Endodermal cell (in vitro differentiated cells): ENCODE results near the gene DAPP1. TPM values are rescaled to one million over a fixed set of nuclear protein-coding genes. Genes with fewer than 3 reads are reported as not detected.

Experiments used
- DNase-seq: peaks from one replicate; pipeline ENCODE4 v3.0.0-alpha.2; 2017
- H3K27ac ChIP-seq: 2 replicates; pipeline ENCODE4 v1.5.1; 2013; ENCODE audit warnings: mild to moderate bottlenecking, low read depth, low read length, moderate library complexity
- H3K27me3 ChIP-seq: 2 replicates; pipeline ENCODE4 v1.6.1; 2013; ENCODE audit warnings: mild to moderate bottlenecking, low read length, moderate library complexity; ENCODE audit not compliant: insufficient read depth, control insufficient read depth, poor library complexity, severe bottlenecking
- H3K36me3 ChIP-seq: 2 replicates; pipeline ENCODE4 v1.7.0; 2013; ENCODE audit warnings: mild to moderate bottlenecking, low read length, moderate library complexity; ENCODE audit not compliant: control insufficient read depth, insufficient read depth
- H3K4me1 ChIP-seq: one replicate; pipeline ENCODE4 v1.7.0; 2013; ENCODE audit warnings: low read length; ENCODE audit not compliant: control insufficient read depth, insufficient read depth
- H3K4me3 ChIP-seq: 2 replicates; pipeline ENCODE4 v1.5.1; 2013; ENCODE audit warnings: mild to moderate bottlenecking, low read length, moderate library complexity
- H3K9ac ChIP-seq: 2 replicates; pipeline ENCODE4 v1.6.1; 2013; ENCODE audit warnings: mild to moderate bottlenecking, low read length, moderate library complexity; ENCODE audit not compliant: poor library complexity, severe bottlenecking; ENCODE audit errors: extremely low read depth
- H3K9me3 ChIP-seq: 2 replicates; pipeline ENCODE4 v1.6.1; 2013; ENCODE audit warnings: mild to moderate bottlenecking, low read length, moderate library complexity; ENCODE audit not compliant: control insufficient read depth
- H3K27ac Mint-ChIP-seq: 2 replicates; pipeline ENCODE4 v1.8.0; 2020; ENCODE audit warnings: mixed read lengths
- H3K27me3 Mint-ChIP-seq: 2 replicates; pipeline ENCODE4 v1.8.0; 2021; ENCODE audit warnings: mild to moderate bottlenecking, mixed read lengths; ENCODE audit not compliant: insufficient read depth
- H3K36me3 Mint-ChIP-seq: 2 replicates; pipeline ENCODE4 v1.8.0; 2020; ENCODE audit warnings: low read depth, mixed read lengths
- H3K4me1 Mint-ChIP-seq: 2 replicates; pipeline ENCODE4 v1.8.0; 2020; ENCODE audit warnings: mixed read lengths
- H3K4me3 Mint-ChIP-seq: 2 replicates; pipeline ENCODE4 v1.8.0; 2020; ENCODE audit warnings: mild to moderate bottlenecking, moderate library complexity, mixed read lengths
- H3K9me3 Mint-ChIP-seq: 2 replicates; pipeline ENCODE4 v1.8.0; 2020; ENCODE audit warnings: mild to moderate bottlenecking, mixed read lengths
- CTCF ChIP-seq: fragments of 200-600 bp; sonication (generic); conservative IDR thresholded peaks from 2 replicates; pipeline ENCODE4 v1.5.0; 2021; ENCODE audit warnings: antibody characterized with exemption, mild to moderate bottlenecking
- WGBS, 2 experiments: methylation state at CpG; one replicate each; pipeline versions ENCODE4 v1.1.5 to v1.1.7; 2013; ENCODE audit warnings: missing lambda C conversion rate in 2 of 2, mixed read lengths in 1 of 2; ENCODE audit not compliant: insufficient coverage in 1 of 2, insufficient read length in 1 of 2; 5-methylcytosine and 5-hydroxymethylcytosine counted together
- total RNA-seq, 2 donors: library from RNA; stranded (reverse); fragmentation: NEBNext Ultra II Directional in 1 of 2; extraction: Animal tissue kit (Norgen Biotek cat#: 25700) in 1 of 2; gene quantifications; 2 replicates in 1 of 2; 3 replicates in 1 of 2; pipeline ENCODE4 v1.2.1, GENCODE V29; 2021

Gene DAPP1
- total RNA-seq, 2 donors from 2014 or later: not detected

GRCh38 chr4:99853999-99854398 lies 37.4 kb downstream of the DAPP1 start:
- WGBS, 2 experiments: 90 to 100% methylated on average over 1 of the region's 1 CpG
- no peak for DNase-seq
- Mint-ChIP-seq H3K9me3 (no peaks in the 10 kb centered on the region), H3K27ac (no peak overlapping the region), H3K36me3 (no peaks in the 10 kb centered on the region), H3K4me3 (no peak overlapping the region), H3K4me1 (no peaks in the 10 kb centered on the region), H3K27me3 (no peaks in the 10 kb centered on the region)
- H3K27ac ChIP-seq: no peak overlapping the region
- H3K36me3 ChIP-seq: no peaks in the 10 kb centered on the region
- no peak overlapping the region for H3K4me3 ChIP-seq
- TF ChIP-seq CTCF: no peak
- no peaks in the 10 kb centered on the region for H3K4me1 ChIP-seq
- H3K27me3 ChIP-seq: no peaks in the 10 kb centered on the region
- H3K9ac ChIP-seq: no peak overlapping the region
- H3K9me3 ChIP-seq: no peaks in the 10 kb centered on the region

DNA sequence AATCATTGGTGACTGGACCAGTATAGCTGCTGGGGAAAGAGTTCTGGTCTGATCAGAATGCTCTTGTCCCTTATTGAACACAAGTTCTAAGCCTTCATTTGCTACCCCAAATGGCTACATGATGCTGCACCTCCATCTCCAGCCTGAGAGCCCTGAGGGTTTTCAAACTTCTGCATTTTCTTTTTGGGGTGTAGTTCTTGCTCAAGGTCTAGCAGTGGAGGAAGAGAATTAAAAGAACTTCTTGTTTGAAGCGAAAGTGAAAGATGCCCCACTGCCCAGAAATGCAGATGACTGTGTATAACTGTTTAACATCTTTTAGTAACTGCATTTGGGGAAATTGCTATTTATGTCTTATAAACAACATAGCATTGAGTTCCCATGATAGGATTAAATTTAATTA lies 39.1 kb downstream of the DAPP1 start:
- Mint-ChIP-seq H3K36me3 (no peaks in the 10 kb centered on the region), H3K27me3 (peaks cover 3% of the 10 kb centered on the region), H3K27ac (no peak overlapping the region), H3K9me3 (no peaks in the 10 kb centered on the region), H3K4me1 (no peaks in the 10 kb centered on the region), H3K4me3 (no peak overlapping the region)
- Histone ChIP-seq H3K4me1 (no peaks in the 10 kb centered on the region), H3K27ac (no peak overlapping the region), H3K4me3 (no peak overlapping the region), H3K36me3 (no peaks in the 10 kb centered on the region), H3K9ac (no peak overlapping the region), H3K27me3 (no peaks in the 10 kb centered on the region), H3K9me3 (no peaks in the 10 kb centered on the region)
- no peak for DNase-seq
- no peak for TF ChIP-seq CTCF
- 89% methylated on average over 1 of the region's 1 CpG; no CpG with 5 or more reads in 1 of the 2 experiments for WGBS, 2 experiments

DNA sequence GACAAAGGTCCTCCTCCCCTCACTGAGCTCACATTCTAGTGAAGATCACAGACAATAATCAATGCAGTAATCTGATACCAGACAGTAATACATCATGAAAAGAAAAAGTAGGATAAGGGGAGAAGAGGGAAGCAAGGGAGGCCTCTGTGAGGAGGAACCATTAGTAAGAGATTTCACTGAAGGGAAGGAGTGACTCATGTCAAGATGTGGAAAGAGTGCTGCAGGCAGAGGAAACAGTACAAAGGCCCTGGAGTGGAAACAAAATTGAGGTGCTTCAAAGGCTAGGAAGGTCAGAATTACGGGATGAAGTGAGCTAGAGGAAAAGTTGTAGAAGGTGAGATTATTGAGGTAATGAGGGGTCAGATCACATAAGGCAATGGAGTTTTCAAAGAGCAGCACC lies 39.5 kb downstream of the DAPP1 start:
- Mint-ChIP-seq H3K27ac (no peak overlapping the region), H3K4me1 (no peaks in the 10 kb centered on the region), H3K27me3 (peaks cover 3% of the 10 kb centered on the region), H3K36me3 (no peaks in the 10 kb centered on the region), H3K9me3 (no peaks in the 10 kb centered on the region), H3K4me3 (no peak overlapping the region)
- Histone ChIP-seq H3K4me3 (no peak overlapping the region), H3K9ac (no peak overlapping the region), H3K36me3 (no peaks in the 10 kb centered on the region), H3K27ac (no peak overlapping the region), H3K4me1 (no peaks in the 10 kb centered on the region), H3K27me3 (no peaks in the 10 kb centered on the region), H3K9me3 (no peaks in the 10 kb centered on the region)
- DNase-seq: no peak
- WGBS, 2 experiments: 80 to 100% methylated on average over 1 of the region's 1 CpG
- no peak for TF ChIP-seq CTCF
